Endothelial cell (in vitro differentiated cells): ENCODE results near the gene KYAT1. TPM values are rescaled to one million over a fixed set of nuclear protein-coding genes. Genes with fewer than 3 reads are reported as not detected.

Experiments used
- DNase-seq: peaks from one replicate; pipeline ENCODE4 v3.0.0; 2021; ENCODE audit warnings: low spot score
- H3K27ac Mint-ChIP-seq: one replicate; pipeline ENCODE4 v1.8.0; 2021; ENCODE audit warnings: mixed read lengths, inconsistent platforms; ENCODE audit not compliant: unreplicated experiment
- H3K27me3 Mint-ChIP-seq: one replicate; pipeline ENCODE4 v1.8.0; 2021; ENCODE audit warnings: mild to moderate bottlenecking, moderate library complexity, mixed read lengths, inconsistent platforms; ENCODE audit not compliant: unreplicated experiment
- H3K36me3 Mint-ChIP-seq: one replicate; pipeline ENCODE4 v1.8.0; 2021; ENCODE audit warnings: mild to moderate bottlenecking, low read depth, mixed read lengths, inconsistent platforms; ENCODE audit not compliant: unreplicated experiment
- H3K4me1 Mint-ChIP-seq: one replicate; pipeline ENCODE4 v1.8.0; 2021; ENCODE audit warnings: mild to moderate bottlenecking, mixed read lengths, inconsistent platforms; ENCODE audit not compliant: unreplicated experiment
- H3K4me3 Mint-ChIP-seq: one replicate; pipeline ENCODE4 v1.8.0; 2021; ENCODE audit warnings: mild to moderate bottlenecking, mixed read lengths, inconsistent platforms; ENCODE audit not compliant: unreplicated experiment
- H3K9me3 Mint-ChIP-seq: one replicate; pipeline ENCODE4 v1.8.0; 2021; ENCODE audit warnings: mixed read lengths, inconsistent platforms; ENCODE audit not compliant: unreplicated experiment
- CTCF ChIP-seq: fragments of 200-600 bp; sonication (generic); IDR thresholded peaks from one replicate; pipeline ENCODE4 v1.5.0; 2021; ENCODE audit warnings: antibody characterized with exemption; ENCODE audit not compliant: unreplicated experiment
- total RNA-seq: library from RNA; stranded (reverse); fragmentation: NEBNext Ultra II Directional; extraction: Animal tissue kit (Norgen Biotek cat#: 25700); gene quantifications from one replicate; pipeline ENCODE4 v1.2.1, GENCODE V29; 2021; ENCODE audit not compliant: unreplicated experiment

Gene KYAT1
- total RNA-seq, 1 donor from 2014 or later = 3.3 TPM

DNA sequence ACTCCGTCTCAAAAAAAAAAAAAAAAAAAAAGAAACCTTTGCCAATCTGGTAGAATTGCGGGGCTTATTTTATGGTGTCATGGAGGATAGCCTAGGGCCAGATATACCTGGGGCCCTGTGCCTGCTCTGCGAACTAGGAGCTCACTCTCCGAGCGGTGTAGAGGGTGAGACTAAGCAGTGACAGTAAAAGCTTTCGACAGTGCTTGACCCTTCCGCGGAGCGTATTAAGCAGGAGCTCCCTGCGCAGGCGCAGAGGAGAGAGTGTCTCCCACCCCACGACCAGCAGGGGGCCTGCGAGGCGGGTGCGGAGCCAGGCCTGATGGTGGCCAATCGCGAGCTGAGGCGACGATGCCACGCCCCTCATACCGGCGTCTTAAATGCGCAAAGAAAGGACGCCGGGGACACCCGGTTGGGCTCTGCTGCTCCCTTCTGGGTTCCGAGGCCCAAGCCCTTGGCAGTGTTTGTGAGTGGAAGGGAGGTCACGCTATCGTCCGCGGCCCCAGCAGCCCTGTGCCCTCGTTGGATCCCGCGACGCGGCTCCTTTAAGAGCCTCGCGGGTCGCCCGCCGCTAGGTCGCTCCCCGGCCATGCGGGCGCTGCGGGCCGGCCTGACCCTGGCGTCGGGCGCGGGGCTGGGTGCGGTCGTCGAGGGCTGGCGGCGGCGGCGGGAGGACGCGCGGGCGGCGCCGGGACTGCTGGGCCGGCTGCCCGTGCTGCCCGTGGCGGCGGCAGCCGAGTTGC is 63.5 kb downstream of the KYAT1 start, which contains the start of gene ENDOG:
TSS of gene ENDOG (plus strand) at position 402 of the 740 bp plus-strand sequence. CDS start at position 587, 185 bp downstream.
- peak; percentile 100 for DNase-seq
- peaks cover 3% of the 10 kb centered on the region for H3K4me1 Mint-ChIP-seq

GRCh38 chr9:128810873-128811272 is 70.9 kb downstream of the KYAT1 start:
- H3K4me3 Mint-ChIP-seq = no peak overlapping the region
- TF ChIP-seq CTCF = no peak
- H3K9me3 Mint-ChIP-seq = no peaks in the 10 kb centered on the region
- H3K27ac Mint-ChIP-seq = no peak overlapping the region
- peaks cover 14% of the 10 kb centered on the region for H3K36me3 Mint-ChIP-seq
- H3K4me1 Mint-ChIP-seq = no peaks in the 10 kb centered on the region
- no peak for DNase-seq
- H3K27me3 Mint-ChIP-seq = peaks cover 1% of the 10 kb centered on the region

More for the DNA sequence above, 63.5 kb downstream of the KYAT1 start, which contains the start of gene ENDOG:
- Mint-ChIP-seq H3K27me3 (peaks cover 7% of the 10 kb centered on the region), H3K36me3 (peaks cover 9% of the 10 kb centered on the region), H3K4me3 (peak within 1 kb of the TSS; percentile 81), H3K27ac (peak within 1 kb of the TSS; percentile 36), H3K9me3 (no peaks in the 10 kb centered on the region)
- TF ChIP-seq CTCF = peak; percentile 78

GRCh38 chr9:128809831-128810230 is 71.9 kb downstream of the KYAT1 start:
- Mint-ChIP-seq H3K4me3 (peak overlapping the region; percentile 49), H3K27me3 (peaks cover 1% of the 10 kb centered on the region), H3K4me1 (no peaks in the 10 kb centered on the region), H3K36me3 (peaks cover 14% of the 10 kb centered on the region), H3K27ac (no peak overlapping the region), H3K9me3 (no peaks in the 10 kb centered on the region)
- peak; percentile 27 for TF ChIP-seq CTCF
- no peak for DNase-seq

DNA sequence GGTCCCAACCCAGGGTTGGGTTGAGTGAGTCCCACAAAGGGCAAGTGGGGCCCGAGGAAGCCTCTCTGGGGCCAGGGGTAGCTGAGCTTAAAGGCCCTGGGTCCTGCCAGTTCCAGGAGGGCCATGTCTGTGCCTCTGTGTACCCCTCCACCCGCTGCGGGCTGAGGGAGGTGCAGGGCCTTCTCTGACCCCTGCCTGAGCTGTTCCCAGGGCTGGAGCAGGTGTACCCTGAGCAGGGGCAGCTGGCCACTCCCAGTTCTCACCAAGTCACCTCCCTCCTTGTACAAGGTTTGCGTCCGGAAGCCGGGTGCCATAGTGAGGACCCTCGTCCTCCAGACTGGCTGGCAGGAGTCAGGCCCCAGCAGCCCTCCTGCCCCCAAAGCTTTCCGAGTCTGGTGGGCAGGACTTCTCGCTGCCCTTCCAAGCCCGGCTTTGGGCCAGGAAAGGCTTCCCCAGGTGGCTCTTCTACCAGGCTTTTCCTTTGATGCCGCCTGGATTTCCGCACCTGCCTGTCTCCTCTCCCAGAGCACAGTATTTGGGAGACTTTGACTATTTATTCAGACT is 72.6 kb downstream of the KYAT1 start:
- TF ChIP-seq CTCF = no peak
- H3K27ac Mint-ChIP-seq = no peak overlapping the region
- H3K27me3 Mint-ChIP-seq = peaks cover 1% of the 10 kb centered on the region
- DNase-seq = no peak
- H3K9me3 Mint-ChIP-seq = no peaks in the 10 kb centered on the region
- no peak overlapping the region for H3K4me3 Mint-ChIP-seq
- no peaks in the 10 kb centered on the region for H3K4me1 Mint-ChIP-seq
- H3K36me3 Mint-ChIP-seq = peaks cover 14% of the 10 kb centered on the region

DNA sequence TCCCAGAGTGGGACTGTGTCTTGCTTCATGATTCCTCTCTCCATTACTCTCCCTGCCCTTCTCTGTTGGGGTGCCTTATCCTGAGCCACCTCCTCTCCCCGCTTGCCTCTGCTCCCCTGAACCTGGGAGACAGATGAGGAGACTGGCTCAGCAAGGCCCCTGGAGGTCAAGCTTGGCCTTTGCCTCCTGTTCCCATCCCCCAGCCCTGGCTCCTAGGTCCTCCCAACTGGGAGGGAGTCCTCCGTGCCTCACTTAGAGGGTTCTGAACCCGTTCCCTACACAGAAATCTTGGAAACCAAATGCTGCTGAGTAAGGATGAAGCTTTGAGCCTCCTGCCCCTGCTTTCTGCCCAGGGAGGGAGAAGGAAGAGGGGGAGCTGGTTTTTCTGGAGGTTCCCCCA is 73.2 kb downstream of the KYAT1 start:
- H3K27me3 Mint-ChIP-seq = peaks cover 1% of the 10 kb centered on the region
- TF ChIP-seq CTCF = no peak

More for the DNA sequence above, 73.2 kb downstream of the KYAT1 start:
- Mint-ChIP-seq H3K4me3 (peak overlapping the region; percentile 59), H3K27ac (no peak overlapping the region), H3K36me3 (peaks cover 20% of the 10 kb centered on the region), H3K4me1 (no peaks in the 10 kb centered on the region), H3K9me3 (no peaks in the 10 kb centered on the region)
- no peak for DNase-seq
